GM12878 (cell line): ENCODE results near the gene KATNB1. TPM values are rescaled to one million over a fixed set of nuclear protein-coding genes. Genes with fewer than 3 reads are reported as not detected.

Source experiments
- ATAC-seq: fragments of 200-7000 bp; cut with Tn5 transposase; 3 replicates; pipeline ENCODE4 v1.9.1; 2020; ENCODE audit warnings: mild to moderate bottlenecking, moderate library complexity
- BruUV-seq: library from RNA; stranded (reverse); fragments of 400-500 nt; replicated peaks from 2 replicates; lab custom pipeline; 2021; lab: Mats Ljungman, UMichigan
- CTCF ChIA-PET: fragments of 300-600 bp; sonication (Branson Sonifier 250); formaldehyde crosslinking; extraction: SDS; loops from one replicate; lab custom pipeline; 2021; ENCODE audit warnings: inconsistent platforms; lab: Yijun Ruan, JAX
- POLR2A ChIA-PET: fragments of 350-600 bp; formaldehyde crosslinking; extraction: SDS; loops from one replicate; lab custom pipeline; 2021; ENCODE audit warnings: inconsistent platforms; lab: Charles Lee
- RAD21 ChIA-PET: fragments of 300-600 bp; sonication (Branson Sonifier 250); formaldehyde crosslinking; loops from one replicate; lab custom pipeline; 2023; ENCODE audit warnings: antibody characterized with exemption; ENCODE audit not compliant: unreplicated experiment; lab: Charles Lee
- SMC1A ChIA-PET: fragments of 300-600 bp; sonication (Branson Sonifier 250); formaldehyde crosslinking; loops from one replicate; lab custom pipeline; 2023; ENCODE audit not compliant: unreplicated experiment, uncharacterized antibody; lab: Charles Lee
- DNase-seq: peaks from one replicate; pipeline ENCODE4 v3.0.0-alpha.2; 2011; ENCODE audit warnings: low read depth, low spot score
- FAIRE-seq: peaks from 3 replicates; lab custom pipeline; 2011; peaks lifted over from hg19 to GRCh38; lab: Jason Lieb, UNC
- H2AFZ ChIP-seq: 2 replicates; pipeline ENCODE4 v1.6.0; 2011; ENCODE audit warnings: low read depth, low read length, control low read depth; ENCODE audit not compliant: control insufficient read depth
- H3K27ac ChIP-seq: 2 replicates; pipeline ENCODE4 v1.5.1; 2011; ENCODE audit warnings: control low read depth; ENCODE audit not compliant: control insufficient read depth, insufficient read depth
- H3K27me3 ChIP-seq, 2 experiments: replicated peaks in 1 of 2; 2 replicates each; pipeline versions ENCODE4 v1.6.0 to v1.6.1; 2011; ENCODE audit warnings: low read length in 1 of 2; ENCODE audit not compliant: control insufficient read depth in 2 of 2, insufficient read depth in 2 of 2
- H3K36me3 ChIP-seq, 2 experiments: 2 replicates each; pipeline ENCODE4 v1.5.1; 2011; ENCODE audit warnings: low read length in 1 of 2; ENCODE audit not compliant: control insufficient read depth in 2 of 2, insufficient read depth in 2 of 2
- H3K4me1 ChIP-seq: 2 replicates; pipeline ENCODE4 v1.6.1; 2011; ENCODE audit warnings: mild to moderate bottlenecking, low read length, moderate library complexity, mixed read lengths; ENCODE audit not compliant: control insufficient read depth, insufficient read depth
- H3K4me2 ChIP-seq: 2 replicates; pipeline ENCODE4 v1.6.0; 2011; ENCODE audit warnings: control low read depth; ENCODE audit not compliant: control insufficient read depth, insufficient read depth
- H3K4me3 ChIP-seq: fragments of 200-600 bp; sonication (generic); 2 replicates; pipeline ENCODE4 v1.5.1; 2016
- H3K79me2 ChIP-seq: 2 replicates; pipeline ENCODE4 v1.6.0; 2011; ENCODE audit warnings: low read length; ENCODE audit not compliant: control insufficient read depth, insufficient read depth
- H3K9ac ChIP-seq: 2 replicates; pipeline ENCODE4 v1.8.0; 2011; ENCODE audit warnings: low read length, control low read depth, mixed read lengths; ENCODE audit not compliant: control insufficient read depth, insufficient read depth
- H3K9me3 ChIP-seq: replicated peaks from 3 replicates; pipeline ENCODE4 v1.5.1; 2011; ENCODE audit warnings: mild to moderate bottlenecking, low read length; ENCODE audit not compliant: control insufficient read depth, insufficient read depth
- H4K20me1 ChIP-seq: 2 replicates; pipeline ENCODE4 v1.6.0; 2011; ENCODE audit not compliant: control insufficient read depth, insufficient read depth
- ATF7 ChIP-seq: fragments of 450-650 bp; IDR thresholded peaks from 2 replicates; pipeline ENCODE4 v1.6.1; 2016; ENCODE audit warnings: low read depth, mild to moderate bottlenecking
- BRCA1 ChIP-seq: IDR thresholded peaks from 2 replicates; pipeline ENCODE4 v1.6.1; 2011; ENCODE audit warnings: low read depth, low read length, improper control_type of control experiment
- EP300 ChIP-seq, 2 experiments: fragments of 150-350 bp in 1 of 2; IDR thresholded peaks; 2 replicates each; pipeline ENCODE4 v1.6.1; 2011 to 2012; ENCODE audit warnings: low read depth in 2 of 2, low read length in 2 of 2, borderline replicate concordance in 1 of 2, improper control_type of control experiment in 1 of 2, inconsistent platforms in 1 of 2; ENCODE audit not compliant: control insufficient read depth in 1 of 2
- FOXK2 ChIP-seq: fragments of 450-650 bp; IDR thresholded peaks from 2 replicates; pipeline ENCODE4 v1.6.1; 2017; ENCODE audit warnings: mild to moderate bottlenecking, moderate library complexity
- JUND ChIP-seq: IDR thresholded peaks from 2 replicates; pipeline ENCODE4 v1.6.1; 2012; ENCODE audit warnings: low read depth, mild to moderate bottlenecking, low read length, improper control_type of control experiment, moderate library complexity
- LARP7 ChIP-seq: fragments of 450-650 bp; IDR thresholded peaks from 2 replicates; pipeline ENCODE4 v1.6.1; 2017; ENCODE audit warnings: mild to moderate bottlenecking
- MEF2A ChIP-seq: IDR thresholded peaks from 2 replicates; pipeline ENCODE4 v1.6.1; 2011; ENCODE audit warnings: low read depth, mild to moderate bottlenecking, low read length, moderate library complexity; ENCODE audit not compliant: insufficient read depth
- MYB ChIP-seq: fragments of 150-350 bp; IDR thresholded peaks from 2 replicates; pipeline ENCODE4 v1.6.1; 2014; ENCODE audit warnings: mild to moderate bottlenecking, low read depth, low read length, borderline replicate concordance
- SMARCA5 ChIP-seq: fragments of 450-650 bp; IDR thresholded peaks from 2 replicates; pipeline ENCODE4 v1.6.1; 2017; ENCODE audit warnings: mild to moderate bottlenecking
- TARDBP ChIP-seq: IDR thresholded peaks from 2 replicates; pipeline ENCODE4 v1.6.1; 2016; ENCODE audit warnings: borderline replicate concordance
- ZNF217 ChIP-seq: fragments of 450-650 bp; IDR thresholded peaks from 2 replicates; pipeline ENCODE4 v1.6.1; 2017; ENCODE audit warnings: antibody characterized with exemption, mild to moderate bottlenecking
- WGBS: methylation state at CpG from one replicate; pipeline ENCODE4 v1.1.6; 2016; ENCODE audit warnings: low lambda C conversion rate; ENCODE audit not compliant: insufficient replicate concordance, insufficient coverage; ENCODE audit errors: missing lambda C conversion rate; 5-methylcytosine and 5-hydroxymethylcytosine counted together
- in situ Hi-C: fragments of 300-500 bp; cut with MboI; formaldehyde crosslinking; loops from 9 replicates; pipeline ENCODE4 v1.14.3; 2018; ENCODE audit warnings: mixed read lengths
- intact Hi-C: fragments of 100-400 bp; cut with micrococcal nuclease; formaldehyde crosslinking; loops from one replicate; pipeline ENCODE4 v1.14.2; 2022; ENCODE audit not compliant: unreplicated experiment
- polyA plus RNA-seq, 11 experiments: library from polyadenylated mRNA; depleted of rRNA in 4 of 11; unstranded in 6 of 11; stranded (reverse) in 5 of 11; fragments of >200 nt; fragmentation: Nextera tagmentation in 4 of 11; fragmentation: Illumina TruSeq in 1 of 11; extraction: Ambion mirVana in 4 of 11; extraction: Trizol in 1 of 11; gene quantifications; 1 replicate in 1 of 11; 2 replicates in 10 of 11; pipeline versions ENCODE4 v1.2.1 to v1.2.3, GENCODE V29; 2011 to 2016; ENCODE audit warnings: inconsistent platforms in 2 of 11, missing spikeins in 2 of 11, low read depth in 1 of 11
- total RNA-seq, 4 experiments: library from RNA; depleted of rRNA in 3 of 4; stranded (reverse); fragments of >200 nt in 3 of 4; fragmentation: Illumina TruSeq in 1 of 4; extraction: Trizol in 1 of 4; gene quantifications; 2 replicates each; pipeline versions ENCODE4 v1.2.1 to v1.2.3, GENCODE V29; 2013 to 2021
- TF ChIP-seq, protein P1 (sequence below): fragments of 450-650 bp; formaldehyde crosslinking; IDR thresholded peaks from 2 replicates; pipeline ENCODE4 v1.4.0; 2022; ENCODE audit warnings: mild to moderate bottlenecking, moderate library complexity

Gene KATNB1
- total and polyA plus RNA-seq, 10 of the 15 experiments (the other 5 are each of a cell fraction or from before 2014, with no cell fraction given) = 0.71 to 46.5 (median 19.5) TPM

DNA sequence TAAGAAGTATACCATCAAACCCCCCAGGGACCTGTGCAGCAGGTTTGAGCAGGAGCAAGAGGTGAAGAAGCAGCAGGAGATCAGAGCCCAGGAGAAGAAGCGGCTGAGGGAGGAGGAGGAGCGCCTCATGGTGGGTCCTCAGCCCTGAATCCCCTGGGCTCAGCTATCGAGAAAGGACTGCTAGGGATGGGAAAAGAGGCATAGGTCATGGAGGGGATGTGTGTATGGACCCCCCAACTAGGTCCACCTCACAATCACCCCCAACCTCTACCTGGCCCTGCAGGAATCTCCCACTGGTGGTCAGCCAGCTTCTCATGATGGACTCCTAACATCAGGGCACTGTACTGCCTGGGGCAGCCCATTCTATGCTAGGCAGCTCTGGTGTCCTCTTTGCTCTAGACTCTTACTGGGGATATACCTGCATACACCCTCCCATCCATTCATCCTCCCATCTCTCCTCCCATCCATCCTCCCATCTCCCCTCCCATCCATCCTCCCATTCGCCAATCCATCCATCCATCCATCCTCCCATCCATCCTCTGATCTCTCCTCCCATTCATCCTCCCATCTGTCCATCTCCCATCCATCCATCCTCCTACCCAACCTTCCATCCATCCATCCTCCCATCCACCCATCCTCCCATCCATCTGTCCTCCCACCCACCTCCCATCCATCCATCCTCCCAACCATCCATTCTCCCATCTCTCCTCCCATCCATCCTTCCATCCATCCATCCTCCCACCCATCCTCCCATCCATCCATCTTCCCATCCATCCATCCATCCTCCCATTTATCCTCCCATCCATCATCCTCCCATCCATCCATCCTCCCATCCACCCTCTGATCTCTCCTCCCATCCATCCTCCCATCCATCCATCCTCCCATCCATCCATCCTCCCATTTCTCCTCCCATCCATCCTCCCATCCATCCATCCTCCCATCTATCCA is 30.4 kb upstream of the KATNB1 start:
- no TSS peak for BruUV-seq
- DNase-seq (no peak), FAIRE-seq (no peak), ATAC-seq (no peak)
- Histone ChIP-seq H3K79me2 (no peaks in the 10 kb centered on the region), H2AFZ (no peak overlapping the region), H4K20me1 (no peaks in the 10 kb centered on the region), H3K4me1 (no peaks in the 10 kb centered on the region), H3K9me3 (no peaks in the 10 kb centered on the region), H3K27ac (no peak overlapping the region), H3K9ac (no peak overlapping the region), H3K27me3 (no peaks in the 10 kb centered on the region), H3K36me3 (no peaks in the 10 kb centered on the region), H3K4me3 (no peak overlapping the region), H3K4me2 (no peak overlapping the region)
- POLR2A ChIA-PET = no interaction called here
- SMC1A ChIA-PET = no interaction called here
- WGBS = 34% methylated on average over 4 of the region's 4 CpGs
- CTCF ChIA-PET = no interaction called here
- RAD21 ChIA-PET = no interaction called here
- intact Hi-C loops = no loop called here
- in situ Hi-C loops = no loop called here
- TF ChIP-seq ATF7 (no peak), ZNF217 (no peak), EP300 (IDR thresholded peaks at IDR 0.05; ENCODE audit: borderline replicate concordance in 1 of 2, control insufficient read depth in 1 of 2, low read depth in 2 of 2, low read length in 2 of 2) (no peak), JUND (no peak), SMARCA5 (no peak), BRCA1 (no peak), MEF2A (no peak), LARP7 (no peak), TARDBP (no peak), MYB (no peak), FOXK2 (no peak)
- TF ChIP-seq, protein P1, sequence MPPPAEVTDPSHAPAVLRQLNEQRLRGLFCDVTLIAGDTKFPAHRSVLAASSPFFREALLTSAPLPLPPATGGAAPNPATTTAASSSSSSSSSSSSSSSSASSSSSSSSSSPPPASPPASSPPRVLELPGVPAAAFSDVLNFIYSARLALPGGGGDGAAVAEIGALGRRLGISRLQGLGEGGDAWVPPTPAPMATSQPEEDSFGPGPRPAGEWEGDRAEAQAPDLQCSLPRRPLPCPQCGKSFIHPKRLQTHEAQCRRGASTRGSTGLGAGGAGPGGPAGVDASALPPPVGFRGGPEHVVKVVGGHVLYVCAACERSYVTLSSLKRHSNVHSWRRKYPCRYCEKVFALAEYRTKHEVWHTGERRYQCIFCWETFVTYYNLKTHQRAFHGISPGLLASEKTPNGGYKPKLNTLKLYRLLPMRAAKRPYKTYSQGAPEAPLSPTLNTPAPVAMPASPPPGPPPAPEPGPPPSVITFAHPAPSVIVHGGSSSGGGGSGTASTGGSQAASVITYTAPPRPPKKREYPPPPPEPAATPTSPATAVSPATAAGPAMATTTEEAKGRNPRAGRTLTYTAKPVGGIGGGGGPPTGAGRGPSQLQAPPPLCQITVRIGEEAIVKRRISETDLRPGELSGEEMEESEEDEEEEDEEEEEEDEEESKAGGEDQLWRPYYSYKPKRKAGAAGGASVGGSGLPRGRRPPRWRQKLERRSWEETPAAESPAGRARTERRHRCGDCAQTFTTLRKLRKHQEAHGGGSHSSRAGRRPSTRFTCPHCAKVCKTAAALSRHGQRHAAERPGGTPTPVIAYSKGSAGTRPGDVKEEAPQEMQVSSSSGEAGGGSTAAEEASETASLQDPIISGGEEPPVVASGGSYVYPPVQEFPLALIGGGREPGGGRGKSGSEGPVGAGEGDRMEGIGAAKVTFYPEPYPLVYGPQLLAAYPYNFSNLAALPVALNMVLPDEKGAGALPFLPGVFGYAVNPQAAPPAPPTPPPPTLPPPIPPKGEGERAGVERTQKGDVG = no peak
